Measurements from ENCODE around the gene LACTB. TPM values are rescaled to one million over a fixed set of nuclear protein-coding genes. Genes with fewer than 3 reads are reported as not detected.
A peak's percentile ranks its signal among the peaks of the same experiment; 100 is the strongest.

LACTB gene
- total and polyA plus RNA-seq, 4 donors, result 13.2 to 25.3 (median 19.1) TPM

DNA sequence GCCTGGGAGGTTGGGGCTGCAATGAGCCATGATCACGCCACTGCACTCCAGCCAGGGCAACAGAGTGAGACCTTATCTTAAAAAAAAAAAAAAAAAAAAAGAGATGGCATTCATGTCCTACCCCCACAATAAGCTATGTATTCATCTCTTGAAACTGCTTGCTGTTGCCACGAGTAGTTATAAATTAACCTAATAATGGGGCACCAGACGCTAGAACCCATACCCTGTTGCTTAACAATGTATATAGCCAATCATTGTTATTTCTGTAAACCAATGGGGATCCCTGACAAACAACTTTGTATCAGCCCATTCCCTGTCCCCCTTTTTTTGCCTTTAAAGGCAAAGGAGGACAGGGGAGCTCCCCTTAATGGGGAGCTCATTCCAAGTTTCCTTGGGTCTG lies 2.8 kb upstream of the LACTB start:
- Histone ChIP-seq H3K9me3 (ENCODE audit: control insufficient read depth in 4 of 4, low read length in 3 of 4) (peaks cover 0 to 4% (median 0%) of the 10 kb centered on the region in 4 donors), H3K27ac (ENCODE audit: low read depth in 1 of 2, low read length in 2 of 2) (no peak overlapping the region), H3K36me3 (ENCODE audit: control insufficient read depth in 4 of 4, insufficient read depth in 3 of 4, low read depth in 1 of 4, low read length in 3 of 4) (no peaks in the 10 kb centered on the region), H3K9ac (ENCODE audit: low read depth in 1 of 2, low read length in 2 of 2) (no peak overlapping the region), H3K4me3 (ENCODE audit: low read depth in 1 of 3, low read length in 3 of 3) (no peak overlapping the region), H3K4me1 (ENCODE audit: control insufficient read depth in 4 of 4, insufficient read depth in 4 of 4, low read length in 3 of 4) (peaks cover 0 to 12% (median 4%) of the 10 kb centered on the region in 4 donors), H3K27me3 (ENCODE audit: control insufficient read depth in 4 of 4, insufficient read depth in 4 of 4, low read length in 3 of 4) (no peaks in the 10 kb centered on the region)
- no peak for TF ChIP-seq NR2F2 (IDR thresholded peaks at IDR 0.05)
- no peak for TF ChIP-seq FOXA1 (IDR thresholded peaks at IDR 0.05)
- no peak for TF ChIP-seq EGR1 (IDR thresholded peaks at IDR 0.05; ENCODE audit: low read depth in 2 of 2)
- TF ChIP-seq, protein P1, sequence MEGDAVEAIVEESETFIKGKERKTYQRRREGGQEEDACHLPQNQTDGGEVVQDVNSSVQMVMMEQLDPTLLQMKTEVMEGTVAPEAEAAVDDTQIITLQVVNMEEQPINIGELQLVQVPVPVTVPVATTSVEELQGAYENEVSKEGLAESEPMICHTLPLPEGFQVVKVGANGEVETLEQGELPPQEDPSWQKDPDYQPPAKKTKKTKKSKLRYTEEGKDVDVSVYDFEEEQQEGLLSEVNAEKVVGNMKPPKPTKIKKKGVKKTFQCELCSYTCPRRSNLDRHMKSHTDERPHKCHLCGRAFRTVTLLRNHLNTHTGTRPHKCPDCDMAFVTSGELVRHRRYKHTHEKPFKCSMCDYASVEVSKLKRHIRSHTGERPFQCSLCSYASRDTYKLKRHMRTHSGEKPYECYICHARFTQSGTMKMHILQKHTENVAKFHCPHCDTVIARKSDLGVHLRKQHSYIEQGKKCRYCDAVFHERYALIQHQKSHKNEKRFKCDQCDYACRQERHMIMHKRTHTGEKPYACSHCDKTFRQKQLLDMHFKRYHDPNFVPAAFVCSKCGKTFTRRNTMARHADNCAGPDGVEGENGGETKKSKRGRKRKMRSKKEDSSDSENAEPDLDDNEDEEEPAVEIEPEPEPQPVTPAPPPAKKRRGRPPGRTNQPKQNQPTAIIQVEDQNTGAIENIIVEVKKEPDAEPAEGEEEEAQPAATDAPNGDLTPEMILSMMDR (IDR thresholded peaks at IDR 0.05; ENCODE audit: low read depth, low read length, missing input control), result no peak
- TF ChIP-seq, protein P2, sequence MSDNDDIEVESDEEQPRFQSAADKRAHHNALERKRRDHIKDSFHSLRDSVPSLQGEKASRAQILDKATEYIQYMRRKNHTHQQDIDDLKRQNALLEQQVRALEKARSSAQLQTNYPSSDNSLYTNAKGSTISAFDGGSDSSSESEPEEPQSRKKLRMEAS (IDR thresholded peaks at IDR 0.05), result no peak
- TF ChIP-seq SP1 (IDR thresholded peaks at IDR 0.05), result no peak
- TF ChIP-seq FOXA2 (IDR thresholded peaks at IDR 0.05), result no peak
- TF ChIP-seq, protein P3, sequence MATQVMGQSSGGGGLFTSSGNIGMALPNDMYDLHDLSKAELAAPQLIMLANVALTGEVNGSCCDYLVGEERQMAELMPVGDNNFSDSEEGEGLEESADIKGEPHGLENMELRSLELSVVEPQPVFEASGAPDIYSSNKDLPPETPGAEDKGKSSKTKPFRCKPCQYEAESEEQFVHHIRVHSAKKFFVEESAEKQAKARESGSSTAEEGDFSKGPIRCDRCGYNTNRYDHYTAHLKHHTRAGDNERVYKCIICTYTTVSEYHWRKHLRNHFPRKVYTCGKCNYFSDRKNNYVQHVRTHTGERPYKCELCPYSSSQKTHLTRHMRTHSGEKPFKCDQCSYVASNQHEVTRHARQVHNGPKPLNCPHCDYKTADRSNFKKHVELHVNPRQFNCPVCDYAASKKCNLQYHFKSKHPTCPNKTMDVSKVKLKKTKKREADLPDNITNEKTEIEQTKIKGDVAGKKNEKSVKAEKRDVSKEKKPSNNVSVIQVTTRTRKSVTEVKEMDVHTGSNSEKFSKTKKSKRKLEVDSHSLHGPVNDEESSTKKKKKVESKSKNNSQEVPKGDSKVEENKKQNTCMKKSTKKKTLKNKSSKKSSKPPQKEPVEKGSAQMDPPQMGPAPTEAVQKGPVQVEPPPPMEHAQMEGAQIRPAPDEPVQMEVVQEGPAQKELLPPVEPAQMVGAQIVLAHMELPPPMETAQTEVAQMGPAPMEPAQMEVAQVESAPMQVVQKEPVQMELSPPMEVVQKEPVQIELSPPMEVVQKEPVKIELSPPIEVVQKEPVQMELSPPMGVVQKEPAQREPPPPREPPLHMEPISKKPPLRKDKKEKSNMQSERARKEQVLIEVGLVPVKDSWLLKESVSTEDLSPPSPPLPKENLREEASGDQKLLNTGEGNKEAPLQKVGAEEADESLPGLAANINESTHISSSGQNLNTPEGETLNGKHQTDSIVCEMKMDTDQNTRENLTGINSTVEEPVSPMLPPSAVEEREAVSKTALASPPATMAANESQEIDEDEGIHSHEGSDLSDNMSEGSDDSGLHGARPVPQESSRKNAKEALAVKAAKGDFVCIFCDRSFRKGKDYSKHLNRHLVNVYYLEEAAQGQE (IDR thresholded peaks at IDR 0.05), result no peak
- no peak for TF ChIP-seq TAF1 (conservative IDR thresholded peaks at IDR 0.05)
- TF ChIP-seq RXRA (IDR thresholded peaks at IDR 0.05), result no peak
- TF ChIP-seq HNF4G (IDR thresholded peaks at IDR 0.05), result no peak
- 68% methylated on average over 3 of the region's 3 CpGs for WGBS
- DNase-seq (ENCODE audit: low spot score), result no peak

DNA sequence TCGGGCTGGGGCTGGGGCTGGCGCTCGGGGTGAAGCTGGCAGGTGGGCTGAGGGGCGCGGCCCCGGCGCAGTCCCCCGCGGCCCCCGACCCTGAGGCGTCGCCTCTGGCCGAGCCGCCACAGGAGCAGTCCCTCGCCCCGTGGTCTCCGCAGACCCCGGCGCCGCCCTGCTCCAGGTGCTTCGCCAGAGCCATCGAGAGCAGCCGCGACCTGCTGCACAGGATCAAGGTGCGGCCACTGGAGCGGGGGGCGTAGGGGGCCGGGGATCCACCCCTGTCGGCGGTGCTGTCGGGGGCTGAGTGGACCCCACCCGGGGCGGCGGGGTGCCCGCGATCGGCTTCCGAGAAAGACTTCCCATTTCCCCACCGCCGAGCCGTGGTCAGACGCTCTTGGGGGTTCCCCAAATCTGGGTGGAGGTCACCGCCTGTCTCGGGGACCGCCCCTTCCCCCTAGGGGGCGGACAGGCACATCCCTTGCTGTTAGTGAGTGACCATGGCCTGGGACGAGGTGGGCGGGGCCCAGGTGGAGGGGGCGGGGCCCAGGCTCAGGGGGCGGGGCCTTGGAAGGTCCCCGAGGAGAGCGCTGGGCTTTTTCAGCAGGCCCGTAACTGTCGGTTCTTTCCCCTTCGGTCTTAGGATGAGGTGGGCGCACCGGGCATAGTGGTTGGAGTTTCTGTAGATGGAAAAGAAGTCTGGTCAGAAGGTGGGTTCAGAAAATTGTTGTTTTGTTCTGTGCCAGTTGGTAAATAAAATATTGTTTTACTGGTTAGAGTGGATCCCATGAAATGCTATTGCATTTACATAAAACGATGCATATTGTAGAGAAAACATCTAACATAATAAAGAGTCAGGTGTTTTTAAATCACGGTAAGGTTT lies 578 bp downstream of the LACTB start:
- Histone ChIP-seq H3K27ac (ENCODE audit: low read depth in 1 of 2, low read length in 2 of 2) (peak overlapping the region; percentile 93 to 95), H3K9me3 (ENCODE audit: control insufficient read depth in 4 of 4, low read length in 3 of 4) (peaks cover 0 to 4% (median 0%) of the 10 kb centered on the region in 4 donors), H3K27me3 (ENCODE audit: control insufficient read depth in 4 of 4, insufficient read depth in 4 of 4, low read length in 3 of 4) (no peaks in the 10 kb centered on the region), H3K9ac (ENCODE audit: low read depth in 1 of 2, low read length in 2 of 2) (peak overlapping the region; percentile 66 to 84), H3K36me3 (ENCODE audit: control insufficient read depth in 4 of 4, insufficient read depth in 3 of 4, low read depth in 1 of 4, low read length in 3 of 4) (peaks cover 0 to 10% (median 4%) of the 10 kb centered on the region in 4 donors), H3K4me1 (ENCODE audit: control insufficient read depth in 4 of 4, insufficient read depth in 4 of 4, low read length in 3 of 4) (peaks cover 0 to 12% (median 4%) of the 10 kb centered on the region in 4 donors), H3K4me3 (ENCODE audit: low read depth in 1 of 3, low read length in 3 of 3) (peak overlapping the region; percentile 55 to 87 (median 80))
- 1% methylated on average over 59 of the region's 59 CpGs for WGBS
- DNase-seq (ENCODE audit: low spot score), result peak; percentile 99
- TF ChIP-seq HNF4G (IDR thresholded peaks at IDR 0.05) (no peak), FOXA2 (IDR thresholded peaks at IDR 0.05) (no peak), HNF4A (conservative IDR thresholded peaks at IDR 0.05) (peak in 1 of 2 donors; percentile 22), SP1 (IDR thresholded peaks at IDR 0.05) (peak; percentile 54), RAD21 (IDR thresholded peaks at IDR 0.05) (peak in 1 of 2 donors; percentile 30)
- TF ChIP-seq, protein P1 (IDR thresholded peaks at IDR 0.05; ENCODE audit: low read depth, low read length, missing input control), result peak; percentile 13
- TF ChIP-seq, protein P2 (IDR thresholded peaks at IDR 0.05), result no peak
